MG63 (cell line): ENCODE data around the gene OPCML. TPM values are rescaled to one million over a fixed set of nuclear protein-coding genes. Genes with fewer than 3 reads are reported as not detected.

Experiments
- DNase-seq: peaks from one replicate; pipeline ENCODE4 v3.0.0-alpha.2; 2020
- H3K27me3 ChIP-seq: fragments of 250-450 bp; sonication (Bioruptor Pico); 2 replicates; pipeline ENCODE4 v1.5.1; 2020; ENCODE audit warnings: mild to moderate bottlenecking, moderate library complexity
- H3K36me3 ChIP-seq: fragments of 250-450 bp; sonication (Bioruptor Pico); 2 replicates; pipeline ENCODE4 v1.5.1; 2020; ENCODE audit warnings: mild to moderate bottlenecking, moderate library complexity
- H3K4me3 ChIP-seq: fragments of 250-450 bp; sonication (Bioruptor Pico); 2 replicates; pipeline ENCODE4 v1.5.1; 2020; ENCODE audit warnings: mild to moderate bottlenecking, moderate library complexity
- H3K9me3 ChIP-seq: fragments of 250-450 bp; sonication (Bioruptor Pico); 2 replicates; pipeline ENCODE4 v1.5.1; 2020; ENCODE audit warnings: mild to moderate bottlenecking, moderate library complexity
- total RNA-seq: library from RNA; depleted of rRNA; stranded (reverse); fragments of >200 nt; shearing (Covaris generic); gene quantifications from 2 replicates; pipeline ENCODE4 v1.2.3, GENCODE V29; 2014; ENCODE audit warnings: low replicate concordance

OPCML gene
- total RNA-seq, 1 experiment from 2014 or later: not detected

- no peak for DNase-seq
- peaks cover 18% of the 10 kb centered on the region for H3K27me3 ChIP-seq
- no peaks in the 10 kb centered on the region for H3K9me3 ChIP-seq
- no peak overlapping the region for H3K4me3 ChIP-seq
- no peaks in the 10 kb centered on the region for H3K36me3 ChIP-seq
These were observed 538.3 kb downstream of the OPCML start for GRCh38 chr11:132993991-132994502.

- peaks cover 18% of the 10 kb centered on the region for H3K27me3 ChIP-seq
- no peak overlapping the region for H3K4me3 ChIP-seq
- no peaks in the 10 kb centered on the region for H3K9me3 ChIP-seq
- no peaks in the 10 kb centered on the region for H3K36me3 ChIP-seq
- no peak for DNase-seq
These were observed 539.3 kb downstream of the OPCML start for GRCh38 chr11:132992838-132993631.

- H3K36me3 ChIP-seq: no peaks in the 10 kb centered on the region
- peaks cover 9% of the 10 kb centered on the region; the same call in 1 of the 2 replicates for H3K27me3 ChIP-seq
- H3K9me3 ChIP-seq: no peaks in the 10 kb centered on the region
- no peak overlapping the region for H3K4me3 ChIP-seq
- DNase-seq: no peak
These were observed 543.9 kb downstream of the OPCML start for GRCh38 chr11:132988411-132988810.

- H3K9me3 ChIP-seq: no peaks in the 10 kb centered on the region
- H3K27me3 ChIP-seq: peaks cover 6% of the 10 kb centered on the region; the same call in 1 of the 2 replicates
- H3K36me3 ChIP-seq: no peaks in the 10 kb centered on the region
- H3K4me3 ChIP-seq: no peak overlapping the region
- no peak for DNase-seq
These were observed 544.4 kb downstream of the OPCML start for GRCh38 chr11:132987936-132988335.

GRCh38 chr11:132983641-132983978 is 548.7 kb downstream of the OPCML start:
- Histone ChIP-seq H3K27me3 (no peaks in the 10 kb centered on the region; the same call in 1 of the 2 replicates), H3K9me3 (no peaks in the 10 kb centered on the region), H3K4me3 (no peak overlapping the region), H3K36me3 (no peaks in the 10 kb centered on the region)
- no peak for DNase-seq

GRCh38 chr11:132982772-132983640 is 549.3 kb downstream of the OPCML start:
- no peaks in the 10 kb centered on the region for H3K36me3 ChIP-seq
- no peak for DNase-seq
- no peaks in the 10 kb centered on the region; the same call in 1 of the 2 replicates for H3K27me3 ChIP-seq
- H3K4me3 ChIP-seq: no peak overlapping the region
- H3K9me3 ChIP-seq: no peaks in the 10 kb centered on the region

GRCh38 chr11:132981131-132981956 is 551.0 kb downstream of the OPCML start:
- no peak for DNase-seq
- Histone ChIP-seq H3K4me3 (no peak overlapping the region), H3K27me3 (no peaks in the 10 kb centered on the region; the same call in 1 of the 2 replicates), H3K36me3 (no peaks in the 10 kb centered on the region), H3K9me3 (no peaks in the 10 kb centered on the region)

GRCh38 chr11:132980670-132981069 is 551.6 kb downstream of the OPCML start:
- Histone ChIP-seq H3K36me3 (no peaks in the 10 kb centered on the region), H3K27me3 (no peaks in the 10 kb centered on the region), H3K9me3 (no peaks in the 10 kb centered on the region), H3K4me3 (no peak overlapping the region)
- DNase-seq: no peak

- DNase-seq: no peak
- Histone ChIP-seq H3K4me3 (no peak overlapping the region), H3K9me3 (no peaks in the 10 kb centered on the region), H3K27me3 (no peaks in the 10 kb centered on the region), H3K36me3 (no peaks in the 10 kb centered on the region)
These were observed 554.6 kb downstream of the OPCML start for GRCh38 chr11:132977746-132978145.

- H3K4me3 ChIP-seq: no peak overlapping the region
- no peaks in the 10 kb centered on the region for H3K27me3 ChIP-seq
- no peaks in the 10 kb centered on the region for H3K36me3 ChIP-seq
- DNase-seq: no peak
- no peaks in the 10 kb centered on the region for H3K9me3 ChIP-seq
These were observed 555.1 kb downstream of the OPCML start for GRCh38 chr11:132977241-132977640.

GRCh38 chr11:132976115-132976514 is 556.2 kb downstream of the OPCML start:
- Histone ChIP-seq H3K27me3 (no peaks in the 10 kb centered on the region), H3K36me3 (no peaks in the 10 kb centered on the region), H3K4me3 (no peak overlapping the region), H3K9me3 (no peaks in the 10 kb centered on the region)
- no peak for DNase-seq

GRCh38 chr11:132973686-132974085 is 558.6 kb downstream of the OPCML start:
- Histone ChIP-seq H3K27me3 (no peaks in the 10 kb centered on the region; the same call in 1 of the 2 replicates), H3K4me3 (no peak overlapping the region), H3K36me3 (no peaks in the 10 kb centered on the region), H3K9me3 (no peaks in the 10 kb centered on the region)
- no peak for DNase-seq

GRCh38 chr11:132972565-132972964 is 559.7 kb downstream of the OPCML start:
- Histone ChIP-seq H3K36me3 (no peaks in the 10 kb centered on the region), H3K4me3 (no peak overlapping the region), H3K9me3 (no peaks in the 10 kb centered on the region), H3K27me3 (no peaks in the 10 kb centered on the region; the same call in 1 of the 2 replicates)
- DNase-seq: no peak

GRCh38 chr11:132971351-132971750 is 561.0 kb downstream of the OPCML start:
- Histone ChIP-seq H3K9me3 (no peaks in the 10 kb centered on the region), H3K27me3 (no peaks in the 10 kb centered on the region; the same call in 1 of the 2 replicates), H3K4me3 (no peak overlapping the region), H3K36me3 (no peaks in the 10 kb centered on the region)
- no peak for DNase-seq

GRCh38 chr11:132969892-132970291 is 562.4 kb downstream of the OPCML start:
- no peak for DNase-seq
- H3K36me3 ChIP-seq: no peaks in the 10 kb centered on the region
- H3K27me3 ChIP-seq: no peaks in the 10 kb centered on the region; the same call in 1 of the 2 replicates
- no peaks in the 10 kb centered on the region for H3K9me3 ChIP-seq
- H3K4me3 ChIP-seq: no peak overlapping the region

- 0 out of 2 replicates have a peak, but pooled peaks cover 2% of the 10 kb centered on the region for H3K27me3 ChIP-seq
- DNase-seq: peak; percentile 63
- H3K36me3 ChIP-seq: no peaks in the 10 kb centered on the region
- no peak overlapping the region for H3K4me3 ChIP-seq
- H3K9me3 ChIP-seq: no peaks in the 10 kb centered on the region
These were observed 570.3 kb downstream of the OPCML start for GRCh38 chr11:132962041-132962440.
